H1 (cell line): Measurements from ENCODE around the gene CYP39A1.

Source experiments
- ASH2L ChIP-seq: fragments of 200-600, 300-600 bp; sonication (generic); IDR thresholded peaks from one replicate; pipeline ENCODE4 v1.7.1; 2017; ENCODE audit warnings: low read length
- CHD1 ChIP-seq: IDR thresholded peaks from 2 replicates; pipeline ENCODE4 v1.6.1; 2012; ENCODE audit warnings: low read depth, low read length, improper control_type of control experiment
- CHD2 ChIP-seq: IDR thresholded peaks from 2 replicates; pipeline ENCODE4 v1.6.1; 2012; ENCODE audit warnings: low read length, improper control_type of control experiment
- CREB1 ChIP-seq: IDR thresholded peaks from 2 replicates; pipeline ENCODE4 v1.6.1; 2012; ENCODE audit warnings: inconsistent platforms
- CTCF ChIP-seq, 3 experiments: IDR thresholded peaks; 1 replicate in 2 of 3; 2 replicates in 1 of 3; pipeline versions ENCODE4 v1.5.1 to v1.6.1; 2011; ENCODE audit warnings: low read length in 3 of 3, mild to moderate bottlenecking in 3 of 3, inconsistent platforms in 2 of 3, low read depth in 1 of 3, moderate library complexity in 1 of 3; ENCODE audit not compliant: insufficient read depth in 1 of 3; ENCODE audit errors: control extremely low read depth in 1 of 3
- EZH2 ChIP-seq: fragments of 200-600 bp; sonication (generic); IDR thresholded peaks from 2 replicates; pipeline ENCODE4 v1.7.1; 2012; ENCODE audit warnings: low read depth, mild to moderate bottlenecking, moderate library complexity, low read length, inconsistent platforms; ENCODE audit not compliant: severe bottlenecking
- FOSL1 ChIP-seq: IDR thresholded peaks from 2 replicates; pipeline ENCODE4 v1.6.1; 2011; ENCODE audit warnings: mild to moderate bottlenecking, low read depth, low read length, moderate library complexity; ENCODE audit not compliant: insufficient read depth
- SP2 ChIP-seq: IDR thresholded peaks from 2 replicates; pipeline ENCODE4 v1.6.1; 2012; ENCODE audit warnings: mild to moderate bottlenecking, low read length, inconsistent platforms
- TF ChIP-seq, protein P1 (sequence below): IDR thresholded peaks from 2 replicates; pipeline ENCODE4 v1.6.1; 2011; ENCODE audit warnings: low read depth, mild to moderate bottlenecking, low read length; ENCODE audit not compliant: insufficient read depth

DNA sequence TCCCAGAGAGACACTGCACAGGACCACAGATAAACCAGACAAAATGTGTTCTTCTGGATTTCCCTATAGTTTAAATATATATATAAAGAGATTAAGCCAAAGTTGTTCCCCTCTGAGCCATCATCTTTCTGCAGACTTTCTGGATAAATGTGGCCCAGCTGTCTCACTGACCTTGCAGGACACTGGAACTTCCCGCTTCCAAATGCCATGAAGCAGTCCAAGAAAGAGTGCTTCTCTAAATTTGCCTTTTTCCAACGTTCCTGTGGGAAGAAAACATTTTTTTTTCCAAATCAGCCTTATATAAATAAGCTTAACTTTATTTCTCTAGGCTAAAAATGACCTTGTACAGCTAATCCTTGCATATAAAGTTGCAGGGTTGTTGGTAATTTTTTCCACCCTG lies 65.7 kb downstream of the CYP39A1 start:
- TF ChIP-seq ASH2L = no peak
- TF ChIP-seq CTCF (IDR thresholded peaks at IDR 0.05; ENCODE audit: control extremely low read depth in 1 of 3, insufficient read depth in 1 of 3, low read depth in 1 of 3, low read length in 3 of 3) = no peak
- TF ChIP-seq FOSL1 = no peak
- TF ChIP-seq EZH2 = no peak
- TF ChIP-seq, protein P1, sequence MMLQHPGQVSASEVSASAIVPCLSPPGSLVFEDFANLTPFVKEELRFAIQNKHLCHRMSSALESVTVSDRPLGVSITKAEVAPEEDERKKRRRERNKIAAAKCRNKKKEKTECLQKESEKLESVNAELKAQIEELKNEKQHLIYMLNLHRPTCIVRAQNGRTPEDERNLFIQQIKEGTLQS = no peak
- TF ChIP-seq SP2 = no peak
- TF ChIP-seq CHD1 = no peak
- no peak for TF ChIP-seq CREB1
- TF ChIP-seq CHD2 = no peak
